Fibroblast of lung (primary cell): ENCODE data around the gene NOX4. TPM values are rescaled to one million over a fixed set of nuclear protein-coding genes. Genes with fewer than 3 reads are reported as not detected.
"Not testable (repeated sequence)": the region's sequence is repeated elsewhere in the genome, so short reads cannot be mapped to it uniquely, and the experiment has no call there.

Experiments
- DNase-seq, 2 donors: peaks; one replicate each; pipeline versions ENCODE4 v3.0.0 to v3.0.0-alpha.2; 2010; ENCODE audit warnings: low read depth in 2 of 2
- H2AFZ ChIP-seq: 2 replicates; pipeline ENCODE4 v1.5.1; 2012; ENCODE audit warnings: low read length, control low read depth, inconsistent platforms
- H3K27ac ChIP-seq: 2 replicates; pipeline ENCODE4 v1.5.1; 2011; ENCODE audit warnings: low read length, control low read depth; ENCODE audit not compliant: insufficient read depth
- H3K27me3 ChIP-seq: 2 replicates; pipeline ENCODE4 v1.5.1; 2011; ENCODE audit warnings: mild to moderate bottlenecking, low read length; ENCODE audit not compliant: control insufficient read depth, insufficient read depth
- H3K36me3 ChIP-seq: 2 replicates; pipeline ENCODE4 v1.5.1; 2011; ENCODE audit warnings: low read length; ENCODE audit not compliant: control insufficient read depth, insufficient read depth
- H3K4me1 ChIP-seq: 2 replicates; pipeline ENCODE4 v1.5.1; 2011; ENCODE audit warnings: low read length; ENCODE audit not compliant: control insufficient read depth, insufficient read depth; ENCODE audit errors: extremely low read depth
- H3K4me2 ChIP-seq: 2 replicates; pipeline ENCODE4 v1.5.1; 2011; ENCODE audit warnings: low read length, control low read depth; ENCODE audit not compliant: insufficient read depth; ENCODE audit errors: extremely low read depth
- H3K4me3 ChIP-seq, 4 experiments: fragments of 200-600 bp in 1 of 4; sonication (generic) in 1 of 4; replicated peaks in 1 of 4; 2 replicates each; pipeline ENCODE4 v1.5.1; 2011 to 2016; ENCODE audit warnings: low read length in 4 of 4, low read depth in 3 of 4, mild to moderate bottlenecking in 3 of 4, control low read depth in 2 of 4, inconsistent platforms in 1 of 4, mixed read lengths in 1 of 4; ENCODE audit not compliant: insufficient read depth in 1 of 4; ENCODE audit errors: control extremely low read depth in 1 of 4
- H3K79me2 ChIP-seq: 2 replicates; pipeline ENCODE4 v1.5.1; 2012; ENCODE audit warnings: mild to moderate bottlenecking, low read length, inconsistent platforms; ENCODE audit not compliant: control insufficient read depth, insufficient read depth
- H3K9ac ChIP-seq: 2 replicates; pipeline ENCODE4 v1.5.1; 2011; ENCODE audit warnings: mild to moderate bottlenecking, low read length, control low read depth; ENCODE audit not compliant: insufficient read depth
- H3K9me3 ChIP-seq: 2 replicates; pipeline ENCODE4 v1.5.1; 2012; ENCODE audit warnings: low read depth, low read length; ENCODE audit not compliant: control insufficient read depth, insufficient read depth
- H4K20me1 ChIP-seq: 2 replicates; pipeline ENCODE4 v1.5.1; 2011; ENCODE audit warnings: low read length; ENCODE audit not compliant: control insufficient read depth, insufficient read depth; ENCODE audit errors: extremely low read depth
- EZH2 ChIP-seq: IDR thresholded peaks from 2 replicates; pipeline ENCODE4 v1.5.1; 2012; ENCODE audit warnings: low read length, control low read depth, mild to moderate bottlenecking; ENCODE audit errors: missing control alignments
- polyA plus RNA-seq, 2 donors: library from polyadenylated mRNA; depleted of rRNA in 1 of 2; stranded (reverse) in 1 of 2; unstranded in 1 of 2; fragments of >200 nt; gene quantifications; 2 replicates each; pipeline ENCODE4 v1.2.1, GENCODE V29; 2011 to 2012; ENCODE audit warnings: missing spikeins in 1 of 2
- total RNA-seq: library from RNA; depleted of rRNA; stranded (reverse); fragments of >200 nt; gene quantifications from 2 replicates; pipeline ENCODE4 v1.2.1, GENCODE V29; 2014
- TF ChIP-seq, protein P1 (sequence below), 2 donors: IDR thresholded peaks in 1 of 2; conservative IDR thresholded peaks in 1 of 2; 1 replicate in 1 of 2; 2 replicates in 1 of 2; pipeline ENCODE4 v1.5.1; 2011 to 2012; ENCODE audit warnings: low read length in 2 of 2, control low read depth in 1 of 2, inconsistent platforms in 1 of 2, low read depth in 1 of 2, mild to moderate bottlenecking in 1 of 2

The NOX4 gene
- total and polyA plus RNA-seq, 2 donors (not counting 1 experiment from before 2014, with no cell fraction given): 0.49 to 0.50 TPM

DNA sequence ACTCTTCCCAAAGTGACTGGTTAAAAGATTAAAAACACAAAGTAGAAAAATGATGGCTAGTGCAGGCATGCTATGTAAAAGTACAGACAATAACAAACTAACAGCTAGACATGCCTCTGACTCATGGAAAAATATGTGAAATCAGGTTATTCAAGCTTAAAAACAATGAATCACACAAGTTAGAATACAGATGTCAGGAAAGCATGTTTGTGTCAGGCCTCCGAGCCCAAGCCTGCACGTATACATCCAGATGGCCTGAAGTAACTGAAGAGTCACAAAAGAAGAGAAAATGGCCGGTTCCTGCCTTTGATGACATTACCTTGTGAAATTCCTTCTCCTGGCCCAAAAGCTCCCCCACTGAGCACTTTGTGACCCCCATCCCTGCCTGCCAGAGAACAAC, 110.1 kb downstream of the NOX4 start:
- peak; percentile 82 to 99 for DNase-seq
- no peak overlapping the region for H3K9ac ChIP-seq
- no peaks in the 10 kb centered on the region for H3K4me1 ChIP-seq
- no peak overlapping the region for H2AFZ ChIP-seq
- no peaks in the 10 kb centered on the region for H3K36me3 ChIP-seq
- H3K4me2 ChIP-seq: peak overlapping the region; percentile 2
- no peak for TF ChIP-seq EZH2
- TF ChIP-seq, protein P1, sequence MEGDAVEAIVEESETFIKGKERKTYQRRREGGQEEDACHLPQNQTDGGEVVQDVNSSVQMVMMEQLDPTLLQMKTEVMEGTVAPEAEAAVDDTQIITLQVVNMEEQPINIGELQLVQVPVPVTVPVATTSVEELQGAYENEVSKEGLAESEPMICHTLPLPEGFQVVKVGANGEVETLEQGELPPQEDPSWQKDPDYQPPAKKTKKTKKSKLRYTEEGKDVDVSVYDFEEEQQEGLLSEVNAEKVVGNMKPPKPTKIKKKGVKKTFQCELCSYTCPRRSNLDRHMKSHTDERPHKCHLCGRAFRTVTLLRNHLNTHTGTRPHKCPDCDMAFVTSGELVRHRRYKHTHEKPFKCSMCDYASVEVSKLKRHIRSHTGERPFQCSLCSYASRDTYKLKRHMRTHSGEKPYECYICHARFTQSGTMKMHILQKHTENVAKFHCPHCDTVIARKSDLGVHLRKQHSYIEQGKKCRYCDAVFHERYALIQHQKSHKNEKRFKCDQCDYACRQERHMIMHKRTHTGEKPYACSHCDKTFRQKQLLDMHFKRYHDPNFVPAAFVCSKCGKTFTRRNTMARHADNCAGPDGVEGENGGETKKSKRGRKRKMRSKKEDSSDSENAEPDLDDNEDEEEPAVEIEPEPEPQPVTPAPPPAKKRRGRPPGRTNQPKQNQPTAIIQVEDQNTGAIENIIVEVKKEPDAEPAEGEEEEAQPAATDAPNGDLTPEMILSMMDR (conservative IDR thresholded peaks at IDR 0.05 in 1 of 2, IDR thresholded peaks at IDR 0.05 in 1 of 2; ENCODE audit: low read depth in 1 of 2, low read length in 2 of 2): no peak
- H3K27me3 ChIP-seq: no peaks in the 10 kb centered on the region
- peak overlapping the region; percentile 13 for H3K27ac ChIP-seq
- H3K4me3 ChIP-seq: no peak overlapping the region
- H3K79me2 ChIP-seq: no peaks in the 10 kb centered on the region
- H3K9me3 ChIP-seq: no peaks in the 10 kb centered on the region
- no peaks in the 10 kb centered on the region for H4K20me1 ChIP-seq

DNA sequence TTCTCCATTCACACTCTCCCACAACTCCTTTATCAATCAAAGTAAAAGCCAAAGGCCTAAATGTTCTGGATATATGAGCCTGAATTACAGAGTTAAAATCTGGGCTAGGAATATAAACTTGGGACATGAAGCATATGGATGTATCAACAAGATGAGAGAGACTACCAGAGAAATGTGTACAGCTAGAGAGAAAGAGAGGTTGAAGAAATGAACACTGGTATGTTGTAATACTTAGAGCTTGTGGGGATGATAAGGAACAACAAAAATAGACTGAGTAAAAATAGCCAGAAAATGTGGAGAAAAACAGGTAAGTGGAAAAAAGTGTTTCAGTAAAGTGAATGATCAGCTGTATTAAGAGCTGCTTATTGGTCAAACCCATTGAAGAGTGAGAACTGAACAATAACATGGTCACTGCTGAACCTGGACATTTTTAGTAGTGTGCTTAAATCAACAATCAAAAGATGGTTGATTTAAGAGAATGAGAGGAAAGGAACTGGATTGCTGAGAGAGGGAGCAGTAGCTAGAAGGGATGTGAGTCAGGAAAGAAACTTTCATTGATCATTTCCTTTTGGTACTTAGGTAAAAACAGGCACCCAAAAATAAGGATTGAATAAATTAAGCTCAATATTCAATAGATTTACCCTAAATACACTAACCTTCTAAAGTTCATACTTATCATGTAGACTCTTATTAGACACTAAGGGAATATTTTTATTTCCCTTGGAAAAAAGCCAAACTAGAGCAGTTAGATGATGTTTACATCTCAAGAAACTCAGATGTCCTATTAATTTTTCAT, 111.0 kb downstream of the NOX4 start:
- H3K36me3 ChIP-seq, H3K9ac ChIP-seq, H2AFZ ChIP-seq, H3K27me3 ChIP-seq, H3K79me2 ChIP-seq, H3K4me3 ChIP-seq, H3K27ac ChIP-seq, H3K4me2 ChIP-seq, H4K20me1 ChIP-seq, H3K9me3 ChIP-seq, H3K4me1 ChIP-seq: not testable (repeated sequence)
- peak; percentile 22 to 66 for DNase-seq

DNA sequence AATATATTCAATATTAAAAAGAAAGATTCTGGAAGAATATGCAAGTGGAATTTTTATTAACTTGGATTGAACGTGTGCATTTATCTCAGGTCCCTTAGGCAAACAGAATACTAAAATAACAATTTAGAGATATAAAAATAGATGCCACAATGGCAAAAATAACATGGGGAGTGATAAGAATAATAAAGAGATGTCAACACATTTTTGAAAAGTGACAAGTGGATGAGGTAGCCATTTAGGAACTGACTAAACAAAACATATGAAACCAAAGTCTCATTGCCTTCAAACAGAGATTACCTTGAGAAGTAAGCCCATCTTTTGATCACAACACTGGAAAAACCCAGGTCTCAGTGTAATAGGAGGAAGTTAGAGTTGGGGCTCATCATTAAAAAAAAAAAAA, 112.2 kb downstream of the NOX4 start:
- not testable (repeated sequence) for DNase-seq, H4K20me1 ChIP-seq, H3K36me3 ChIP-seq, H3K4me2 ChIP-seq, H3K4me1 ChIP-seq, H3K79me2 ChIP-seq, H2AFZ ChIP-seq, H3K27ac ChIP-seq, H3K9ac ChIP-seq, H3K27me3 ChIP-seq, H3K9me3 ChIP-seq, H3K4me3 ChIP-seq

DNA sequence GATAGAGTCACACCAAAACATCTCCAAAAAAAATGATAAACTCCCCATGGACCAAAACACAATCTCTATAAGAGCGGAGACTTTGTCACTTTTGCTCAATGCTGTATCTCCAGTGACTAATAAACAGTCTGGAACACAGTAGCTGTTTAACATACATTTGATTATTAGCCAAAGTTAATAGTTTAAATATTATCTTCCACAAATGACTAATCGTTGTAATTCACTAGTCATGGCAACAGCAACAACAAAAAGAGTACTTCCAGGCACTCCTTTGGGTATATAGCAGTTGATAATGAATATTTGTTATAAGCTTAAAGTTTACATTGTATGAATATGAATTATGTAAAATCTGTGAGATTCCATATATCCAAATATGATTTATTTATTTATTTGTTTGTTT, 121.8 kb downstream of the NOX4 start:
- not testable (repeated sequence) for H3K79me2 ChIP-seq, H3K27ac ChIP-seq, H3K4me2 ChIP-seq, H3K9ac ChIP-seq, H3K4me3 ChIP-seq, DNase-seq, H4K20me1 ChIP-seq, H3K9me3 ChIP-seq, H3K4me1 ChIP-seq, H3K36me3 ChIP-seq, H3K27me3 ChIP-seq, H2AFZ ChIP-seq

DNA sequence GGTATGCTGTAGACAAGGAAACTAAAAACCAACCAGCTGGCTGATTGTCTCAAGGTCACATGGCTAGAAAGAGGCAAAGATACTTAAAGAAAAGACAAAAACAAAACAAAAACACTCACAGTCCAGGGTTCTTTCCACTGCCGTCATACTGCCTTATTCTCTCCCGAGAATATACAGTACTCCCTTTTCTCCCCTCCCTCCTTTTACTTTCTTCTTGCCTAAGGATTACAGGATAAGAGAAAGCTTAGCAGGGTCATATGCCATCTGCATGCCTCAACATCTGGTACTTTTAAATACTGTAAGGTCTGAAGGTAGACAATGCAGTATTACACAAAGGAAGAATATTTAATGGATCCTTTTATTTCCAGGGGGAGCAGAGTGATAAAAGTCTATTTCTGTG, 126.3 kb downstream of the NOX4 start:
- not testable (repeated sequence) for DNase-seq, H3K4me2 ChIP-seq, H3K36me3 ChIP-seq, H3K4me3 ChIP-seq, H3K27me3 ChIP-seq, H3K79me2 ChIP-seq, H3K9ac ChIP-seq, H3K27ac ChIP-seq, H2AFZ ChIP-seq, H3K9me3 ChIP-seq, H4K20me1 ChIP-seq, H3K4me1 ChIP-seq
